GM21529 (cell line): ENCODE results near the gene SH3BP5L.

Source experiments
- ATAC-seq: cut with Tn5 transposase; IDR thresholded peaks from one replicate; pipeline ENCODE4 v1.9.1; 2021; ENCODE audit not compliant: unreplicated experiment

Gene SH3BP5L

DNA sequence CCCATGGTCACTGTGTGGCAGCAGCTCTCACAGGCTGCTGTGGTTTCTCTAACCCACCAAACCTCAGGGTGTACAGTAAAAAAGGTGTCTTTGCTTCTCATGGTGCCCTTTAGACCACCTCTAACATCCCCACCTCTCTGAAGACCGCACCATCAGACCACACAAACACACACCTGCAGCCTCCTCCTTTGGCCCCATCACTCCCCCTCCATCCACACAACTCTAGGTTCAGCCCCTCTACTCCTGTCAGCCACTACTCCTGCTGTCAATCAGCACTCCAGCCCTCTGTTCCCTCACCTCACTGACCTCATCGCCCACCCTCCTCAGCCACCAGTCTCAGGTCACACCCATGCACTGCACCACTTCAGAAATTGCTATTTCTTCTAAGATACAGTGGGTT lies 25.7 kb upstream of the SH3BP5L start:
- ATAC-seq: no peak

DNA sequence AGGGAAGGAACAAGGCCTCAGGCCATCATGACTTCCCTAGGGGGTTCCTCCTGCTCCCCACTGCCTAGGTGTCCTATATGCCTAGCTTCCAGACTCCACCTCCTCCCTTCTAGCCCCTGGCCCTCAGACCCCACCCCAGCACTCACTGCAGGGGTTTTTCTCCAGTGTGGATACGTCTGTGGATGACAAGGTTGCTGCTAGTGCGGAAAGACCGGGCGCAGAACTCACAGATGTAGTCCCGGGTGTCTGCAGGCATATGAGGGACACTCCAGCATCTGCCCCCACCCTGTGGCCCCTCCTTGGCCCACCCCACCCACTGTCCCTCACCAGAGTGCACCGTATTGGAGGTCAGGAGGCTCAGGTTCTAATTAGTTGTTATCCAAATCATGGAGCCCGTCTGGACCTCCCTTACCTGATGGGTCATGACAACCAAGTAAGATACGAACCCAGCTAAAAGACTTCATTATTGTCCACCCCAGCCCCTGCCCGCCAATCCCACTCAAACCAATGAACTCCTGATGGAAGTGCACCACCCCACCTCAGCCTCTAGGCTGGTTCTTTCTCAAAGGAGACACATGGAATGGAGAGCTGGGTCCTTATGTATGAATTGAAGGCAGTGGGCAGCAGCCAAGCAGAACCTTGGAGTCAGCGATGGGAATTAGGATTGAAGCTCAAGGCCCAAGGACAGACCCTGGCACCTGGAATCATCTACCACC lies 25.0 kb upstream of the SH3BP5L start:
- no peak for ATAC-seq

- ATAC-seq: no peak
These were observed 24.4 kb upstream of the SH3BP5L start for GRCh38 chr1:248850124-248850523.

GRCh38 chr1:248849637-248850036 lies 23.9 kb upstream of the SH3BP5L start:
- no peak for ATAC-seq

DNA sequence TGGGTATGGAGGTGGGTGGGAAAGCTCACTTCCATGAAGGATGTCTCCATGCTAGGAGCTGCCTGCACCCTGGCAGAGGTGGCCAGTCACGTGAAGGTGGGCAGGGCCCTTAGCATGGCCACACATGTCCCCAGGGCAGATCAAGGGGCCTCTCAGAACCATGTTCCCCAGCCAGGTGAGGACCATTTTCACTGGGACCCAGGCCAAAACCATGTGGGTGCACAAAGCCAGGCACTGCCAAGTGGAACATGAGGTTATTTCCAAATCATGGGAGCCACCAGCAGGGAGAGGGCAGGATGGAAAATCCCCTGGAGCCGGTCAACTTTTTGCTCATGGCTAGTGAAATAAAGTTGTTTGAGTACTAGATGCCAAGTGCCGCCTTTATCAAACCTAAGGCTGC lies 23.4 kb upstream of the SH3BP5L start:
- ATAC-seq: no peak

DNA sequence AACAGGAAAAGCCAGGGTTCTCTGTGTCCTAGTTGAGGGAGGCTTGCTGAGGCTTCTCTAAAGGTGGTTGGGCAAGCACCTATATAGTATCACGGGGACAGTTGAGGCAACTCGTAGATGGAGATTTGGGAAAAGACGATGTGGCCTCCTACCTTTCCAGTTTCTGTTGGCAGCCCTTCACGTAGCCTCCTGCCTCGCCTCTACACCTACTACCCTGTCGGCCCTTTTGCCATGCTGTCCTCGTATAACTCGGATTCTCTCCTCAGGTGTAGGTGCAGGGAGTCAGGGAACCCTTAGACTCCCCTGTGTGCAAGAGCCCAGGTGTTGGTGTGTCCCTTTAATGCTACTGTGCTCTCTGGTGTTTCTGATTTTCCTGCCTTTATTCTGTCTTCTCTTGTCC lies 22.9 kb upstream of the SH3BP5L start:
- no peak for ATAC-seq

- no peak for ATAC-seq
These were observed 22.3 kb upstream of the SH3BP5L start for GRCh38 chr1:248847956-248848561.

- ATAC-seq: no peak
These were observed 21.7 kb upstream of the SH3BP5L start for GRCh38 chr1:248847181-248847955.

DNA sequence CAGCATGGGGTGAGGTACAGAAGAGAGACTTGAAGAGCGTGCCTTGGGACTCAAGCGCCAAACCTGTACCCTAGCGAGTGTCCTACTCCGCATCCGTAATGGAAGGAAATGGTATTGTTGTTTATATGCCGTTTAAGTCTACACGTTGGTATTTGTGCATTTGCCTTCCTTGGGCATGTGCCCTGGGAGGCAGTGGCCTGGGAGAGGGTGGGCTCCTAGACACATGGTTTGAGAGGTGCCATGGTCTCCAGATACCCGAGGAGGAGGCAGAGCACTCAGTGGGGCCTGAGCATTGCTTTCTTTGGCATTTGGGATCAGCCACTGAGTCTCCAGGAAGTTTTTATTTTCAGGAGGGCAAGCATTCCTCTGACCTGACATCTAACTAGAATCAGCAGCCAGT lies 18.8 kb upstream of the SH3BP5L start:
- ATAC-seq: no peak

DNA sequence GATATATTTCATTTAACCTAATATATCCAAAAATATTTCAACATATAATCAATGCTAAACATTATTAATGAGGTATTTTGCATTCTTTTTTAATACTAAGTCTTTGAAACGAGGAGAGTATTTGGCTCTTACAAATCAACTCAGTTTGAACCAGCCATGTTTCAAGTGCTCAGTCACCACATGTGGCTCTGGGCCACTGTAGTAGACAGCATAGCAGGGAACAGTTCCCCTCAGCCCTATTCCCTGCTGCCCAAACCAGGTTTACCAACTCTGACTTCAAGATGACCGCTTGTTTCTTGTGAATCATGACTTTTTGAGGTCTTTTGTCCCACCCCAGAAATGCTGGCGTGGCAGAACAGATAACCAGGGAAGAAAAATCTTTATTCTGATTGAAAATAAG lies 18.0 kb upstream of the SH3BP5L start:
- no peak for ATAC-seq

DNA sequence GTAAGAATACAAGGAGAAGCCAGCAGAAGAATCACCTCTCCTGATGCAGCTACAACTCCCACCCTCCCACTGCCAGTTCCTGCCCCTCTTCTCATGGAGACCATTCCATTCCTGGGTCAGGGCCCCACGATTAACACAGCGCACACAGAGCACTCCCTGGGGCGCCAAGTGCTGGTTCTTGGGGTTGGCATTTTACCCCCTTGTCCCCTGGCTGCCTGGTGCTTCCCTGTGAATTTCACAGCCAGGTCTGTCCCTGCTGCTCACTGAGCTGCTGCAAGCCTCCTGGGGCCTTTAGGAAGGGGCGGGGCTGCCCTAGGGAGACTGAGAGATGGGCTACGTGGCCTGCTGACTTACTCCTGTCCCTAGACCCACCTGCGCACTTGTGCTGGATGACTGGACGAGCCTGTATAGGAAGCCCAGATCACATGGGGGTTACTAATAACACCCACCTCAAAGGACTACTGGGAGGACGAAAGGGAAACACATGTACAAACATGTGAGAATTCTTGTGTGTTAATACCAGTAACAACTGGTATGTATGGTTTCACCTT lies 17.1 kb upstream of the SH3BP5L start:
- peak; percentile 22 for ATAC-seq

DNA sequence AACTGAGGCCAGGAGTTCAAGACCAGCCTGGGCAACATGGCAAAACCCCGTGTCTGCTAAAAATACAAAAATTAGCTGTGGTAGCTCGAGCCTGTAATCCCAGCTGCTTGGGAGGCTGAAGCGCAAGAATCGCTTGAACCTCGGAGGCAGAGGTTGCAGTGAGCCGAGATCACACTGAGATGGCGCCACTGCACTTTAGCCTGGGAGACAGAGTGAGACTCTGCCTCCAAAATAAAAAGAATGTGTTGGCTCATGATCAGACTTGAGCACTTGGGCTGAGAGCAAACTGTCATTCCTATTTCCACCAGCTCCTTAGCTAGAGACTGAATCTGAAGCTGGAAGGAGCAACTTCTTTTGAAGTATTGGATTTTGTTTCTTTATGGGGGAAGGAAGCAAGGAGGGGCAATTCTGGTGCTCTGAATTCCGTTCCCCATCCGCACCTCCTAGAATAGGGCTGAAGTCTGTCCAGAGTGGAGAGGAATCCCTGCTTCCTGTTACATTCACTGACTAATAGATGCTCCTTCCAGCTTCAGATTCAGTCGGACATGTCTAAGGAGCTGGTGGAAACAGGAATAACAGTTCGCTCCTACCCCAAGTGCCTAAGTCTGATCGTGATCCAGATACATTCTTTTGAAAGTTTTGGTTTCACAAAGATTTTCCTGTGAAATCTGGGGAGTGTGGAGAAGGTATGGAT lies 16.1 kb upstream of the SH3BP5L start:
- no peak for ATAC-seq

- ATAC-seq: no peak
These were observed 15.2 kb upstream of the SH3BP5L start for GRCh38 chr1:248840946-248841345.

- ATAC-seq: no peak
These were observed 13.4 kb upstream of the SH3BP5L start for GRCh38 chr1:248839168-248839555.

DNA sequence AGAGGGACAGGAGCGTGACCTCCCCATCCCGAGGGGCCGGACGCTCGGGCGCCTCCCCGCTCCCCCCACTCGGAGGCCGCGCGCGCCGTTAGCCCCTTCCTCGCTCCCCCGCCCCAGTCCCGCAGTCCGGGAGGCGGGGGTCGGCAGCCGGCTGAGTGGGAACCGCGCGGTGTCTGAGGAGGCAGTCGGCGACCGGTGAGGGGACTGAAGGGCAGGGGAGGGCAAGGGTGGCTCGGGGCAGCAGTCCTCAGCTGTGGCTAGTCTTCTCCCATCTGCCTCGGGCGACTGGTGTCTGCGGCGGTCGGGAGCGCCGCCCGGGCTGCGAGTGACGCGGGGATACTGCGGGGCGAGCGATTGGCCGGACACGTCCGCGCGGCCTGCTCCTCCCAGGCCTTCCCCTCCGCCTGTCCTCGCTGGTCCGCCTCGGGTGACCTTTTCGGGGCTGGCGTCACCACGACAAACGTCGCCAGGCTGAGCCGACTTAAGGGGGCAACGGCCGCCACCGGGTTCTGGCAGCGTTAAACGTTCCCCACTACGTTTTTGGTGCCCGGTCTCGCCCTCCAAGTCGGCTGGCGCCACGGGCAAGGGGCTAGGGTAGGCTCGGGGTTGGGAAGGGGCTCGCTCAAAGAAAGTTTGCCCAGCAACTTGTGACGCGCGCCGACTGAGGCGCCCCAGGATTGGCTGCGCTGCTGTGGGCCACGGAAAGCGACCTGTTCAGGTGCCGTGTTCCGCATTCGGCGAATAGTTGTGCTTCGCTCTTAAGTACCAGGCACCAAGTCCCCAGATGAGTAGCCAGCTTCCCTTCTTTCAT lies 12.8 kb upstream of the SH3BP5L start:
- ATAC-seq: peak; percentile 61

DNA sequence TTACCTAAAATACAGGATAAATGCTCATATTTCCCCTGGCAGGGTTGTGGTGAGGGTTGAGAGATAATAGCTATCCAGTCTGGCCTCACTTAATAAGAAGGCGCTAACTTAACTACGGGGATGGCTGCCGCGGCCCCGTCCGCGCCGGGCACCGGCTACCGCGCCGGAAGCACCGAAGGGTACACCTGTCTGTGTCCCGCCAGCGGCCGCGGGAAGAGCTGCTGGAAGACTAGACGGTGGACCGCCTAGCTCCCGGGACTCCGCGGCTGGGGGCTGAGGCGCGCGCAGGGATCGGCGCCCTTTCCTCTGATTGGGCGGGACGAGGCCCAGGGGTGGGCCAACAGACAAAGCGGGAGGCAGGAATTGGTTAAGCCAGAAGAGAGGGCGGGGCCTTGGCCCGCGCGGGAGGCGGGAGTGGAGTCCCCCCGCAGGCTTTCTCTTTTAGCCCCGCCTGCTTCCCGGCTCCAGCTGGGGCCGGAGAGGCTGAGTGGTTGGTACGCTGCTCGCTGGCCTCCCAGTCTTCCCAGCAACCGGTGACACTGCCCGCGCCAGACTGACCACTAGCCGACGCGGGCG lies 12.2 kb upstream of the SH3BP5L start, which contains the start of gene ZNF672:
Gene ZNF672, plus strand, starts transcription at position 444 of the 576 bp plus-strand sequence. CDS start 9,051 bp downstream, outside the sequence.
- peak; percentile 80 for ATAC-seq

- ATAC-seq: no peak
These were observed 11.5 kb upstream of the SH3BP5L start for GRCh38 chr1:248837045-248837780.

GRCh38 chr1:248834343-248834940 lies 8.7 kb upstream of the SH3BP5L start:
- no peak for ATAC-seq

DNA sequence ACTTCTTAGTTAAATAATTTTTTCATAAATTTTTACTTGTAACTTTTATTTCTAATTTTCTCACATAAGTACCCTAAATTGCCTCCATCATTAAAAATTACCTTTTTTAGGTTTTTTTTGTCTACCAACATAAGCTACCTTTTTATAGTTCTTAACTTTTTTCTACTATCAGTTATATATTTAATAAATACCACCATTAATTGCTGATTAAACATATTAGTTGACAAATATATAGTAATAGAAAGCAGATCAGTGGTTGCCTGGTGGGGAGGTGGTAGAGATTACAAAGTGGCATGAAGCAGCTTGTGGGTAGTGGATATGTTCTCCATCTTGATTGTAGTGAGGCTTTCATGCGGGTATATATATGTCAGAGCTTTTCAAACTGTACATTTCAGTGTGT lies 6.1 kb upstream of the SH3BP5L start:
- no peak for ATAC-seq
